Smooth muscle cell (in vitro differentiated cells): ENCODE results near the gene PDZRN3. TPM values are rescaled to one million over a fixed set of nuclear protein-coding genes. Genes with fewer than 3 reads are reported as not detected.

Experiments used
- DNase-seq: peaks from one replicate; lab custom pipeline; 2025; ENCODE audit not compliant: unreplicated experiment; lab: John Stamatoyannopoulos, UW
- H2AFZ ChIP-seq: fragments of 200-600 bp; sonication (generic); 2 replicates; pipeline ENCODE4 v1.6.0; 2016; ENCODE audit warnings: antibody characterized with exemption, low read depth, mild to moderate bottlenecking
- H3F3A ChIP-seq: fragments of 200-600 bp; sonication (generic); 2 replicates; pipeline ENCODE4 v1.6.0; 2017; ENCODE audit warnings: antibody characterized with exemption, low read depth
- H3K27ac ChIP-seq: fragments of 200-600 bp; sonication (generic); 2 replicates; pipeline ENCODE4 v1.5.1; 2016; ENCODE audit warnings: low read depth, mild to moderate bottlenecking
- H3K27me3 ChIP-seq: fragments of 200-600 bp; sonication (generic); 2 replicates; pipeline ENCODE4 v1.6.1; 2016; ENCODE audit warnings: low read depth, mild to moderate bottlenecking
- H3K36me3 ChIP-seq: fragments of 200-600 bp; sonication (generic); 2 replicates; pipeline ENCODE4 v1.5.1; 2016; ENCODE audit warnings: low read depth
- H3K4me1 ChIP-seq: fragments of 200-600 bp; sonication (generic); 2 replicates; pipeline ENCODE4 v1.5.1; 2016; ENCODE audit warnings: low read depth
- H3K4me2 ChIP-seq: fragments of 200-600 bp; sonication (generic); 2 replicates; pipeline ENCODE4 v1.6.0; 2016; ENCODE audit warnings: mild to moderate bottlenecking
- H3K4me3 ChIP-seq: fragments of 200-600 bp; sonication (generic); 2 replicates; pipeline ENCODE4 v1.5.1; 2016; ENCODE audit warnings: mild to moderate bottlenecking
- H3K79me2 ChIP-seq: fragments of 200-600 bp; sonication (generic); 2 replicates; pipeline ENCODE4 v1.6.0; 2016; ENCODE audit warnings: low read depth, mild to moderate bottlenecking
- H3K9ac ChIP-seq: fragments of 200-600 bp; sonication (generic); 2 replicates; pipeline ENCODE4 v1.6.0; 2016; ENCODE audit warnings: low read depth
- H3K9me3 ChIP-seq: fragments of 200-600 bp; sonication (generic); replicated peaks from 2 replicates; pipeline ENCODE4 v1.5.1; 2016; ENCODE audit warnings: low read depth
- H4K20me1 ChIP-seq: fragments of 200-600 bp; sonication (generic); 2 replicates; pipeline ENCODE4 v1.6.0; 2016; ENCODE audit warnings: low read depth
- WGBS: methylation state at CpG from one replicate; pipeline ENCODE4 v1.1.7; 2016; ENCODE audit warnings: low lambda C conversion rate; 5-methylcytosine and 5-hydroxymethylcytosine counted together
- polyA plus RNA-seq: library from polyadenylated mRNA; unstranded; fragments of >200 nt; fragmentation: Nextera tagmentation; extraction: Ambion mirVana; gene quantifications from 2 replicates; pipeline ENCODE4 v1.2.1, GENCODE V29; 2016
- total RNA-seq: library from RNA; depleted of rRNA; stranded (reverse); fragments of >200 nt; gene quantifications from 2 replicates; pipeline ENCODE4 v1.2.3, GENCODE V29; 2014
- TF ChIP-seq, protein P1 (sequence below): fragments of 200-600 bp; sonication (generic); IDR thresholded peaks from 2 replicates; pipeline ENCODE4 v1.5.1; 2017; ENCODE audit warnings: borderline replicate concordance, mild to moderate bottlenecking, antibody characterized with exemption; ENCODE audit not compliant: insufficient read depth, poor library complexity, severe bottlenecking

Gene PDZRN3
- total and polyA plus RNA-seq, 2 experiments from 2014 or later, result 99.5 to 128 TPM

DNA sequence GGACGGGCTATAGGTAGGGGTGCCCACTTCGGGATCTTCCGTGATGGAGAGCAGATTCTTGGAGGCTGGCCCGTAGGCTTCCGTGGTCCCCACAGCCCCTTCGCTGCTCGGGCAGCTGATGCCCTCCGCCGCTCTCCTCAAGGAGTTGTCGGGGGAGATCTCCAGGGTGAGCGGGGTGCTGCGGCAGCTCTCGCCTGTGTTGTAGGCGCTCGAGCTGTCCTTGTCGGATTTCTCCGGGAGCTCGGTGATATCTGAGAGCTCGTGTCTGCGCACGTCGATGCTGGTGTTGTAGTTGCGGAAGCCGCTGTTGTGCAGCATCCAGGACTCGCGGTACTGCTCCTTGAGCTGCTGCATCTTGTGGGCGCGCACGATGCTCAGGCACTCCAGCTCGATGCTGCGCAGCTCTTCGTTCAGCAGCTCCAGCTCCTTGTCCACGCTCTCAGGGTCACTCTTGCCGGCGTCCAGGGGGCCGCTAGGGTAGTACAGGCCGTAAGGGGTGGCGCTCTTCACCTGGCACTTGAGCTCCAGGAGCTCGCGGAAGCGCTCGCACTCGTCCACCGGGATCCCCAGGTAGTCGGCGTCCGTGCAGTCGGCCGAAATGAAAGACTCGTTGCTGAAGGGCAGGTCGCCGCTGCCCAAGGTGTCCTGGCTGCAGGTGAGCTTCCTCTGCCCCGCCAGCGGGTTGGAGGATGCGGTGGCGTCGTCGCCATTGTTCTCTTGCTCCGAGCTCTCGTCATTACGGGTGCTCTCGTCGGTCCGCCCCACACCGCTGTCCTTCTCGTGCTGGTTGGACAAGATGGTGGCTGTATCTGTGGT is 240.4 kb downstream of the PDZRN3 start:
- Histone ChIP-seq H3K4me2 (no peak overlapping the region), H3K4me3 (no peak overlapping the region), H3K9ac (no peak overlapping the region), H3K27me3 (no peaks in the 10 kb centered on the region), H3K27ac (no peak overlapping the region), H3K79me2 (no peaks in the 10 kb centered on the region), H3K36me3 (peaks cover 42% of the 10 kb centered on the region), H4K20me1 (peaks cover 36% of the 10 kb centered on the region), H3K9me3 (no peaks in the 10 kb centered on the region), H2AFZ (no peak overlapping the region), H3F3A (peaks cover 18% of the 10 kb centered on the region), H3K4me1 (no peaks in the 10 kb centered on the region)
- 97% methylated on average over 66 of the region's 66 CpGs for WGBS
- TF ChIP-seq, protein P1, sequence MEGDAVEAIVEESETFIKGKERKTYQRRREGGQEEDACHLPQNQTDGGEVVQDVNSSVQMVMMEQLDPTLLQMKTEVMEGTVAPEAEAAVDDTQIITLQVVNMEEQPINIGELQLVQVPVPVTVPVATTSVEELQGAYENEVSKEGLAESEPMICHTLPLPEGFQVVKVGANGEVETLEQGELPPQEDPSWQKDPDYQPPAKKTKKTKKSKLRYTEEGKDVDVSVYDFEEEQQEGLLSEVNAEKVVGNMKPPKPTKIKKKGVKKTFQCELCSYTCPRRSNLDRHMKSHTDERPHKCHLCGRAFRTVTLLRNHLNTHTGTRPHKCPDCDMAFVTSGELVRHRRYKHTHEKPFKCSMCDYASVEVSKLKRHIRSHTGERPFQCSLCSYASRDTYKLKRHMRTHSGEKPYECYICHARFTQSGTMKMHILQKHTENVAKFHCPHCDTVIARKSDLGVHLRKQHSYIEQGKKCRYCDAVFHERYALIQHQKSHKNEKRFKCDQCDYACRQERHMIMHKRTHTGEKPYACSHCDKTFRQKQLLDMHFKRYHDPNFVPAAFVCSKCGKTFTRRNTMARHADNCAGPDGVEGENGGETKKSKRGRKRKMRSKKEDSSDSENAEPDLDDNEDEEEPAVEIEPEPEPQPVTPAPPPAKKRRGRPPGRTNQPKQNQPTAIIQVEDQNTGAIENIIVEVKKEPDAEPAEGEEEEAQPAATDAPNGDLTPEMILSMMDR, result no peak
- no peak for DNase-seq

DNA sequence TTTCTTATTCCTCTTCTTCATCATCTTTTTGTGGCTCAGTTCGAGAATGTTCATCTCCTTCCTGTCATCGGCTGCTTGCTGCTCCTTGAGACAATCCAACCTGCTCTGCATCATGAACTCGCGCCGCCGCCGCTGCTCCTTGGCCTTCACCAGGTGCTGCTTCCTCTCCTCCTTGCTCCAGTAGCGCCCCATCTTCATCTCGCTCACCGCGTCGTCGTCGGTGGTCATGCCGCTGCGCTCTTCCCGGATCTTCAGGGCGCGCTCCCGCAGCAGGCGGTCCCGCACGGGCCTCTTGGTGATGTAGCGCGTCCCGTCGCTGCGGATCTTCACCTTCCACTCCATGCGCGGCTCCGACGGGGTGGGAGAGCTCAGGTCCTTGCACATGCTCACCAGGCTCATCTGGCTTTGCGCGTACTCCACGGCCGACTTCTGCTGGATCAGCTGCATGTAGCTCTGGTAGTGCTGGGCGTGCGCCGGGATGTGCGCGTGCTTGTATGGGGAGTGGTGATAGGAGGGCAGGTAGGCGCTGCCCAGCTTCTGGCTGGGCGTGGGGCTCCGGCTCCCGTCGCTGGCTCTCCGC is 241.2 kb downstream of the PDZRN3 start:
- H4K20me1 ChIP-seq, result peaks cover 31% of the 10 kb centered on the region
- no peak overlapping the region for H3K9ac ChIP-seq
- no peak overlapping the region for H3K27ac ChIP-seq
- no peaks in the 10 kb centered on the region for H3K9me3 ChIP-seq
- peaks cover 18% of the 10 kb centered on the region for H3F3A ChIP-seq
- no peak for DNase-seq
- TF ChIP-seq, protein P1, result no peak
- peaks cover 37% of the 10 kb centered on the region for H3K36me3 ChIP-seq
- no peak overlapping the region for H2AFZ ChIP-seq
- H3K4me1 ChIP-seq, result peaks cover 3% of the 10 kb centered on the region
- over 99% methylated on average over 47 of the region's 47 CpGs for WGBS
- no peaks in the 10 kb centered on the region for H3K79me2 ChIP-seq
- no peak overlapping the region for H3K4me3 ChIP-seq
- no peak overlapping the region for H3K4me2 ChIP-seq
- no peaks in the 10 kb centered on the region for H3K27me3 ChIP-seq

DNA sequence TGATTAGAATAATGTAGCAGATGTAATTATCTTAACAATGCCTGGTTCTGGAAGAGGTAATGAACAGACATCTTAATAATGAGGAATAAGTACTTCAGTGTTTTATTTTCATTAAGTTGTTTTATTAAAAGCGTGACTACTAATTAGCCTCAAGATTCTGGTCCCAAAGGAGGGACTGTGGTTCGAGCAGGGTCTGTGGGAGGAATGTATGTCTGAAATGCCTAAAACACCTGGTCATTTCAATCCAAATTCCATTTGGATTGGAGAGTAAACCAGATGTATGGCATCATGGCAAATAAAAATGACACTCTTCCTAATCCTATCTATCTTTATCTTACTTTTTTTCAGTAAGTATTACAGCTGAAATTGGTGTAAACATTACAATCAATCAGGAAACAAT is 243.2 kb downstream of the PDZRN3 start:
- TF ChIP-seq, protein P1, result no peak
- H3K4me2 ChIP-seq, result no peak overlapping the region
- H3K4me1 ChIP-seq, result peaks cover 7% of the 10 kb centered on the region
- H3K27me3 ChIP-seq, result no peaks in the 10 kb centered on the region
- peaks cover 24% of the 10 kb centered on the region for H3K36me3 ChIP-seq
- H4K20me1 ChIP-seq, result peaks cover 26% of the 10 kb centered on the region
- H3K9ac ChIP-seq, result no peak overlapping the region
- no peak for DNase-seq
- no peak overlapping the region for H3K27ac ChIP-seq
- no peaks in the 10 kb centered on the region for H3K9me3 ChIP-seq
- WGBS, result 98% methylated on average over 2 of the region's 2 CpGs
- no peak overlapping the region for H3K4me3 ChIP-seq
- H3F3A ChIP-seq, result peaks cover 14% of the 10 kb centered on the region
- H3K79me2 ChIP-seq, result no peaks in the 10 kb centered on the region
- no peak overlapping the region for H2AFZ ChIP-seq
